Measurements from ENCODE around the gene WNT8B. TPM values are rescaled to one million over a fixed set of nuclear protein-coding genes. Genes with fewer than 3 reads are reported as not detected.

Gene WNT8B
- polyA plus RNA-seq, 1 experiment: not detected

- Histone ChIP-seq H3K9me3 (ENCODE audit: control insufficient read depth, insufficient read depth, low read length) (no peaks in the 10 kb centered on the region), H3K4me3 (ENCODE audit: low read depth, low read length) (no peak overlapping the region), H3K27me3 (ENCODE audit: control insufficient read depth, insufficient read depth, low read length) (peaks cover 6% of the 10 kb centered on the region), H3K27ac (ENCODE audit: low read depth, low read length) (no peak overlapping the region)
- no peak for TF ChIP-seq CTCF (IDR thresholded peaks at IDR 0.05; ENCODE audit: low read depth, low read length)
- CTCF ChIA-PET: interaction anchor here (1.1 to 2.0 kb wide), 3 partner anchors 12 to 73 kb away, joined by 5 to 6 read pairs (median 6); no protein-coding TSS in a partner anchor
- DNase-seq (ENCODE audit: low read depth, low spot score): no peak
- POLR2A ChIA-PET: no interaction called here
These were observed 16.6 kb upstream of the WNT8B start for GRCh38 chr10:100446130-100446761.

DNA sequence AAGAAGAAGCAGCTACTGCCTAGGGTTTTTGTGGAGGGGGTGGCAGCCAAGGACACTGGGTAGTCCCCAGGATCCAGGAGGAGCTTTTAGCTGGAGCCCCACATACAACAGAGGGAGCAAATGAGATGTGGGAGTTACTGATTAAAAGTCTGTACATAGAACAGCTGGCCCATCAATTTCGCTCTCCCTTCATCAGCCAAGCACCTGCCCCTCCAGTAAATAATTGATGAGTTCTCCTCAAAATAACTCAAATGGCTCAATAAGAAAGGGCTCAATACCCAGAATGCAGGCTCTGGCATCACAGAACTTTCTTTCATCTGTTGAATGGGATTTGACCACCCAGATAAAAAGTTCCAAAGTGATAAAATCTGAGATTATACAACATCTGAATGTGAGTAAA is 15.1 kb upstream of the WNT8B start:
- H3K4me3 ChIP-seq (ENCODE audit: low read depth, low read length): no peak overlapping the region
- CTCF ChIA-PET: no interaction called here
- no peak for DNase-seq (ENCODE audit: low read depth, low spot score)
- H3K27me3 ChIP-seq (ENCODE audit: control insufficient read depth, insufficient read depth, low read length): peaks cover 6% of the 10 kb centered on the region
- H3K9me3 ChIP-seq (ENCODE audit: control insufficient read depth, insufficient read depth, low read length): no peaks in the 10 kb centered on the region
- no peak for TF ChIP-seq CTCF (IDR thresholded peaks at IDR 0.05; ENCODE audit: low read depth, low read length)
- H3K27ac ChIP-seq (ENCODE audit: low read depth, low read length): no peak overlapping the region
- POLR2A ChIA-PET: no interaction called here

GRCh38 chr10:100448951-100449350 is 13.9 kb upstream of the WNT8B start:
- H3K27ac ChIP-seq (ENCODE audit: low read depth, low read length): no peak overlapping the region
- POLR2A ChIA-PET: no interaction called here
- CTCF ChIA-PET: interaction anchor here (1.0 kb wide), 1 partner anchor 110 kb away, joined by 3 read pairs; no protein-coding TSS in a partner anchor
- no peak overlapping the region for H3K4me3 ChIP-seq (ENCODE audit: low read depth, low read length)
- no peak for DNase-seq (ENCODE audit: low read depth, low spot score)
- no peak for TF ChIP-seq CTCF (IDR thresholded peaks at IDR 0.05; ENCODE audit: low read depth, low read length)
- H3K27me3 ChIP-seq (ENCODE audit: control insufficient read depth, insufficient read depth, low read length): peaks cover 6% of the 10 kb centered on the region
- no peaks in the 10 kb centered on the region for H3K9me3 ChIP-seq (ENCODE audit: control insufficient read depth, insufficient read depth, low read length)

- Histone ChIP-seq H3K27ac (ENCODE audit: low read depth, low read length) (no peak overlapping the region), H3K9me3 (ENCODE audit: control insufficient read depth, insufficient read depth, low read length) (no peaks in the 10 kb centered on the region), H3K4me3 (ENCODE audit: low read depth, low read length) (no peak overlapping the region), H3K27me3 (ENCODE audit: control insufficient read depth, insufficient read depth, low read length) (peaks cover 29% of the 10 kb centered on the region)
- TF ChIP-seq CTCF (IDR thresholded peaks at IDR 0.05; ENCODE audit: low read depth, low read length): no peak
- CTCF ChIA-PET: interaction anchor here (0.8 to 3.2 kb wide), 3 partner anchors 14 to 129 kb away, joined by 3 to 11 read pairs (median 3); no protein-coding TSS in a partner anchor
- POLR2A ChIA-PET: no interaction called here
- no peak for DNase-seq (ENCODE audit: low read depth, low spot score)
These were observed 5.5 kb downstream of the WNT8B start for GRCh38 chr10:100468322-100468721.

DNA sequence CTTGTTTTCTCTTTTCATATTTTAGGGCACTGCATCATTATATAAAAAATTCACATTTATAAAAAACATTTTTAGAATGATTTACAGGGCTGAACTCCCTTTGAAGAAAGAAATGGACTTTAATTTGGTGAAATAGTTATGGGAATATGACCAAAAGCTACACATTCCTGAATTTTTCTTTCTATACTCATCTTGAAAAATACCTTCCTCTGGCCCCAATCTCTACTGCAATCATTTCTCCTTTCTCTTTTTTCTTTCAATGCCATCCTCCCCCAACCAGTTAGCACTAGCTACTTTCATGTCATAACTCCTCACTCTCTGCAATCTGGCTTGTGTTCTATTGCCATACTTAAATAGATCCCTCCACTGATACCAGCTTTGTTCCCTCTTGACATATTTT is 6.2 kb downstream of the WNT8B start:
- ChIA-PET POLR2A (no interaction called here), CTCF (interaction anchor here (0.9 to 3.2 kb wide), 2 partner anchors 14 to 35 kb away, joined by 3 to 11 read pairs; no protein-coding TSS in a partner anchor)
- DNase-seq (ENCODE audit: low read depth, low spot score): no peak
- H3K4me3 ChIP-seq (ENCODE audit: low read depth, low read length): no peak overlapping the region
- no peaks in the 10 kb centered on the region for H3K9me3 ChIP-seq (ENCODE audit: control insufficient read depth, insufficient read depth, low read length)
- no peak overlapping the region for H3K27ac ChIP-seq (ENCODE audit: low read depth, low read length)
- peaks cover 29% of the 10 kb centered on the region for H3K27me3 ChIP-seq (ENCODE audit: control insufficient read depth, insufficient read depth, low read length)
- TF ChIP-seq CTCF (IDR thresholded peaks at IDR 0.05; ENCODE audit: low read depth, low read length): no peak

Data from AG04450 (cell line).